ENCODE data around the gene CCDC3.
"Not testable (repeated sequence)": the region's sequence is repeated elsewhere in the genome, so short reads cannot be mapped to it uniquely, and the experiment has no call there.

Gene CCDC3

DNA sequence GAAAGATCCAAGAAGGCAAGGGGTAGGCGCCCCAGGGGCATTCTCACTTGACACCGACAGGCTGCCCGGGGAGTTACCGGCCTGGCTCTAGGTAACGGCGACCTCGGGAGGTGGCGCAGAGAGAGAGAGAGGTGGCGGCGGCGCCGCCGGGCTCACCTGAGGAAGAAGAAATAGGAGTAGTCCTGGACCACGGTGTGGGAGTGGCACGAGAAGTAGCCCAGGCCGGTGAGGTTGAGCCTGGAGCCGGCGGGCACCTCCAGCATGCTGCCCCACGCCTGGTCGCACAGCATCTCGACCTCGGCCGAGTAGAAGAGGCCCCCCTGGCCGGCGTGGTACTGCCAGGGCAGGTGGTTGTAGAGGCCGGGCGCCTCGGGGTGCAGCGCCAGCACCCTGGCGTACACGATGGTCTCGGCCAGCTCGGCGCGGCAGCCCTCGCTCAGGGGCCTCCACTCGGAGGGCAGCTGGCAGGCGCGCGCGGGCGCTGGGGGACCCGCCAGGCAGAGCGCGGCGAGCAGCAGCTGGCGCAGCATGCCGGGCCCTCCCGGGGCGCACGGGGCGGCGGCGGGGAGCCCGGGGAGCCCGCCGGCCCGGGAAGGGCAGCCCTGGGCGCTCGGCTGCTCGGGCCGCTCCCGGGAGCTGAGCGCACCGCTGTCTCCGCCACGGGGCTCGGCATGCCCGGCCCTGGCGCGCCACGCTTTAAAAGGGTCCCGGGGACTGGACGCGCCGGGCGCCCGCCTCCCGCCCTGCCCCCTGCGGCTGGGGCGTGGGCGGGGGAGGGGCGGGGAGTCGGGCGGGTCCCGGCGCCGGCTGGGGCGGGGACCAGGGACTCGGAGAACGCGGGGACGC is at the start of gene CCDC3:
Gene CCDC3 (minus strand): TSS at position 673 of the 846 bp plus-strand sequence. CDS start 143 bp downstream, at position 530.
- DNase-seq (ENCODE audit: low read depth in 2 of 2): no peak

DNA sequence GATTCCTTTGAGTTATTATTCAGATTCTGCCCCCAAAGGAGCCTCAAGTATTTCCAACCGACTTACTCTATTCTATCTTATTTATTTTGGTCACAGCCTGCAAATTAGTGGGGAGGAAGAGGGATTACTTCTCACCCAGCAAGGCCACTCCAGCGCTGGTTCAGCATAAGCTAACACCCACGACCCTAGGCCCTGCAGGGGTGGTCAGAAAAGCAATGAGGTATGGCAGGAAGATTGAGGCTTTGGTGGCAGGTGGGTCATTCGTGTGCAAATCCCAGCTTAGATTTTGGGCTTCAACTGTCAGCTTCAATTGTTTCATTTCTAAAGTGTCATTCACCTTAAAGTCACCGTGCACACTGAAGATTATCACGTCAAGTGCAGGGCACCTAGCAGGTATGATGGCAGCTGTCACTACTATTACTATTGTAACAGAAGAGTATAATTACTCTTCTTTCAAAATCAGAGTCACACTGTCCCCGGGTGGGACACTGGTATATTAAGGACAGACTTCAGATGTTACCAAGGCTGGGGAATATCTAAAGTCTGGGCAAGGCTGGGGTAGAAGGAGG is 49.7 kb upstream of the CCDC3 start:
- no peak for DNase-seq (ENCODE audit: low read depth in 2 of 2)

DNA sequence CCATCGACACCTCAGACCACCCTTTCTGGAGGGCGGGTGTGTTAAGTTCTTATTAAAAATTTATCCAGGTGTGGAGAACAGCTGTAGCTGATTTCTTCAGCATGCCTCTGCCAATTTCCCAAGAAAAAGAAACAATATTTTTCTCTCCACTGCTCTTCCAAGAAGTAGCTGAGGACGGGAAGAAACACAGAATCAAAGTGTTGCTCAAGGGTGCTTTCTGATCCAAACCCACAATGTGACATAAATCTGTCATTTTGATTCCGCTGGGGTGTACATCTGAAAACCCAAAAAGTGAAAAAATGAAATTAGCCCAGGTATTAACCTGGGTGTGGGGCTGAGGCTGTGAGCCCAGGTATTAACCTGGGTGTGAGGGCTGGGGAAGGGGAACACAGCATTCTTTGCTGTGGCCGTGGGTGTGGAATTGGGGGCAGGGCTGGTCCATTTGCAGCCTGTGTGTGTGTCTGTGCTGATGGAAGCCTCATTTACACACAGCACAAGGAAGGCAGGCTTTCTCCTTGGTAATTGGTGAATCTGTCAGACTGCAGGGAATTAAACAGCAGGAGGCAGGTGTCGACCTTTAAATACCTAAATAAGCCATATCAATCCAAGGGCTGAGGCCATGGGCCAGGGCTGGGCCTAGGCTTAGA is 48.4 kb upstream of the CCDC3 start:
- DNase-seq (ENCODE audit: low read depth in 2 of 2): no peak

DNA sequence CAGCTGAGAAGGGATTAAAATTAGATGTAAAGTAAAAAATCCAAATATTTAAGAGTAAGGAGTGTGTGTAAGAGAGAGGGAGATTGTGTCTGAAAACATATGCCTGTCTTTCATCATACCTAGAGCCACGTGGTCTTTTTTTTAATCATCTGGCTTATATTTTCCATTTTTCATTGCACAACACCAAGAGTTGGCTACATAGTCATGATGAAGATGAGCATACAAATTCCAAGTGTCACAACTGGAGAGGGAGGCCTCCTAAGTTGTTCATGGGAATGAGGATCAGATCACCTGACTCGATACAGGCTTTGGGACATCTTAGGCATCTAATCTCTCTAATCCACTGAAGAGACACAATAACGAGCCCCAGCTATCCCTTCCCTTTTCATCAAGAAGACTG is 47.2 kb upstream of the CCDC3 start:
- DNase-seq (ENCODE audit: low read depth in 2 of 2): no peak

DNA sequence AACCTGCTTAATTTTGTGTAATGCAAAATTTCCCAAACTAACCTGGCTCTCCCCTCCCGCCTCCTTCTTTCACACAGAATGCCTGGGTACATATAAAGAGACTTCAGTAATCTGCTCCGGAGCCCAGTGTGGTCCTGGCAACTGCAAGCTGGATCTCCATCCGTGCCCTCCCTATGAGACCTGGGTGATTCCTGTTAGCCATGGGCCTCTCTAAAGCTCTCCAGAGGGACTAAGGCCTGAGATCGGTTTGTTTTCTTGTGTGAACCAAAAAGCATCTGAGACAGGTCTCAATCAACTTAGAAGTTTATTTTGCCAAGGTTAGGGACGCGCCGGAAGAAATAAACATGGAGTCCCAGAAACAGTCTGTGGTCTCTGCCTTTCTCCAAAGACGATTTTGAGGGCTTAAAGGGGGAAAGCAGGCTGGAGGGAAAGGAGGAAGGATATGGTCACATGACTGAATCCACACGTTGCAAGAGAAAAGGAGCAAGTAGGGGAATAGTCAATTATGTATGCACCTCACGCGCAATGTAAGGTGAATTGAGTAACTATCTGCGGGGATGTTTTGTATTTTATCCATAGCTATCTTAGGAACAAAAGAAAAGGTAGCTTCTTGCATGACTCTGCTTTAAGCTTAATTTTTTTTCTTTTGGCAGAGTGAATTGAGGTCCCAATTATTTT is 46.2 kb upstream of the CCDC3 start:
- no peak for DNase-seq (ENCODE audit: low read depth in 2 of 2)

DNA sequence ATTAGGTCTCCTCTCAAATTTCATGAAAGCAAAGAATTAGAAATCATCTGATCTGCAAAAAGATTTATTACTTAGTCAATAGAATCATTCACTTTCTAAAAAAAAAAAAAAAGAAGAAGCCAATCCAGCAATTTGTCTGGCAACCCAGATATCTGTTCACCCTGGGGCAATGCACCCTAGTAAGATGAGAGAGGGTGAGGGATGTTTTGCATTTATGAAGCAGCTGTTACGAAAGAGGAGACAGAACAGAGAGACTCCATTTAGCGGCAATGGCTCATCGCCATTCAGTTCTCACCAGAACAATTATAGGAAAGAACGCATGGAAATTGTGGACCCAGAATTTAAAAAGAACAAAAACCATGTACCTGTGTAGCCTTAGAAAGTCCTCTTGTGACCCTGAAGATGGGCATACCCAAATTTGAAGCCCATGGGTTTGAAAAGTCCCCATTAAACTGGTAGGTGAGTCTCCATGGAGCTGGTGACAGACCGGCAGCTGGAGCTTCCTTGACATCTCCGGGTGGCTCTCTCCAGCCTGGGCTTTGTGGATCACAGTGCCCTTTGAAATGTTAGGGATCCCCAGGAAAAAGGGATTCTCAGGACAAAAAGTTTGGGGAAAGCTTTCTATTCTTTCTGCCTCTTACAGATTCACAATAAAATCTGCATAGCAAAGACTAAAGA is 45.5 kb upstream of the CCDC3 start:
- DNase-seq (ENCODE audit: low read depth in 2 of 2): no peak

DNA sequence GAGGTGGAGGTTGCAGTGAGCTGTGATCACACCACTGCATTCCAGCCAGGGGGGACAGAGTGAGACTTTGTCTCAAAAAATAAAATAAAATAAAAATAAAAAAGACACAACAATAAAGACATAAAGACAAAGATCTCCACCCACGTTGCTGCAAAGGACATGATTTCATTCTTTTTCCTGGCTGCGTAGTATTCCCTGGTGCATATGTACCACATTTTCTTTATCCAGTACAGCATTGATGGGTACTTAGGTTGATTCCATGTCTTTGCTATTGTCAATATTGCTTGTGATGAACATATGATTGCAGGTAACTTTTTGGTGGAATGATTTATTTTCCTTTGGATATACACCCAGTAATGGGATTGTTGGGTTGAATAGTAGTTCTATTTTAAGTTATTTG is 42.0 kb upstream of the CCDC3 start:
- no peak for DNase-seq (ENCODE audit: low read depth in 2 of 2)

DNA sequence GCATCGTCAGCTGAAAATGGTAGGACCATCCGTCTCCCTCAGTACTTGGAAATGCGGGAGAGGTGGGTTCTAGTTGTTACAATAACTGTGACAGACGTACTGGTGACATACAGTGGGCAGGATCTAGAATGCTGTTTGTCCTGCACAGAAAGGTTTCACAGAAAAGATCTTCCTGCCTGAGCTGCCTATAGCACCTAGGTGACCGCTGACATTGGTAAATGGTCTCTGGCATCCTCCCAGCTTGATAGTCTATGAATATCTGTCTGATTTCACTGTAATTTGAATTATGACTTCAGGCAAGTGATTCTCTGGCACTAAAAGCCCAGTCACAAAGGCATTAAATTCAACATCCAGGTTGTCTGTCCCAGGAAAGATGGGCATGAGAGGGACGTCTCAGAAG is 38.2 kb upstream of the CCDC3 start:
- no peak for DNase-seq (ENCODE audit: low read depth in 2 of 2)

DNA sequence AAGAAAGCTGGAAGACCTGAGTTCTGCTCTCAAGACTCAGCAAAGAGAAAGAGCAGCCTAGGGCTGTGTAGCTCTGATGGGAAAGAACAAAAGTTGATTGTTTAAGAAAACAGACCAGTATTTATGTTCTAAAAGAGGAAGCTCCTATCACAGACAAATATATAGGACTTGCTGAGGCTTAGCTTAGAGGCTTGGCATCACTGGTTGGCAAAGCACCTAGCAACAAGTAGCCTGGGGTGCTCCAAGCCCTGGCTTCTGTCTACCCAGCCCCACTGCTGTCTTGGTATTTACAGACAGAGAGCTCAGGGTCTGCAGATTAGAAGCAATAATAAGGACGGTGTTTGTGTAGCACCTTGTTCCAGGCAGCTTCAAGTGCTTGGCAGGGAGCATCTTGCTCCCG is 36.9 kb upstream of the CCDC3 start:
- DNase-seq (ENCODE audit: low read depth in 2 of 2): no peak

DNA sequence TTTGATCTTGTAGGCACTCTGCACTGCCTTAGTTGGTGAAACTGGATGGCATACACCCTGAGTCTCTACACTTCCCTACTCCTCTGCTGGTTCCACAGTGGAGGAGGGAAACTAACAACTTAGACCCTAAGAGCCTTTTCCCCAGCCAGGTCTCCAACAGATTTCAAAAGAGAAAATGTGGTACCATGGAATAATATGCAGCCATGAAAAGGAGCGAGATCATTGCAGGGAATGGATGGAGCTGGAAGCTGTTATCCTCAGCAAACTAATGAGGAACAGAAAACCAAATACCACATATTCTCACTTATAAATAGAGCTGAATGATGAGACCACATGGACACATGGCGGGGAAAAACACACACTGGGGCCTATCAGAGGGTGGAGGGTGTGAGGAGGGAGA is 36.3 kb upstream of the CCDC3 start:
- no peak for DNase-seq (ENCODE audit: low read depth in 2 of 2)

DNA sequence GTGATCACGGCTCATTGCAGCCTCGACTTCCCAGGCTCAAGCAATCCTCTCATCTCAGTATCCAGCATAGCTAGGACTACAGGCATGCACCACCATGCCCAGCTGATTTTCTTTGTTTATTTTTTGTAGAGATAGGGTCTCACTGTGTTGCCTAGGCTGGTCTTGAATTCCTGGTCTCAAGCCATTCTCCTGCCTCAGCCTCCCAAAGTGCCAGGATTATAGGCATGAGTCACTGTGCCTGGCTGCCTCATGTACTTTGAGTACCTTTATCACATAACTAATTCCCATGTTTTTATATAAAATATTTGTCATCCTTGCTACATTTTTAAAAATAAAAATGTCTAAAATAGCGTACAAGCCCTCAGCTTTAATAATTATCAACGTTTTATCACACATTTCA is 35.3 kb upstream of the CCDC3 start:
- no peak for DNase-seq (ENCODE audit: low read depth in 2 of 2)

DNA sequence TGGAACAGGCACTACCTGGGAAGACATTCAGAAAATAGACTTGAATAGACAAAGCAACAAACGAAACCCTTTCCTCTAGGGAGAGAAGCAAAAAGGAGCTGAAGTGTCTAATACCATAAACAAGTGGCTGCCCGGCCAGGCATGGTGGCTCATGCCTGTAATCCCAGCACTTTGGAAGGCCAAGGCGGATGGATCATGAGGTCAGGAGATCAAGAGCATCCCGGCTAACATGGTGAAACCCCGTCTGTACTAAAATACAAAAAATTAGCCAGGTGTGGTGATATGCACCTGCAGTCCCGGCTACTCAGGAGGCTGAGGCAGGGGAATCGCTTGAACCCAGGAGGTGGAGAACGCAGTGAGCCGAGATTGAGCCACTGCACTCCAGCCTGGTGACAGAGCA is 34.2 kb upstream of the CCDC3 start:
- not testable (repeated sequence) for DNase-seq (ENCODE audit: low read depth in 2 of 2)

DNA sequence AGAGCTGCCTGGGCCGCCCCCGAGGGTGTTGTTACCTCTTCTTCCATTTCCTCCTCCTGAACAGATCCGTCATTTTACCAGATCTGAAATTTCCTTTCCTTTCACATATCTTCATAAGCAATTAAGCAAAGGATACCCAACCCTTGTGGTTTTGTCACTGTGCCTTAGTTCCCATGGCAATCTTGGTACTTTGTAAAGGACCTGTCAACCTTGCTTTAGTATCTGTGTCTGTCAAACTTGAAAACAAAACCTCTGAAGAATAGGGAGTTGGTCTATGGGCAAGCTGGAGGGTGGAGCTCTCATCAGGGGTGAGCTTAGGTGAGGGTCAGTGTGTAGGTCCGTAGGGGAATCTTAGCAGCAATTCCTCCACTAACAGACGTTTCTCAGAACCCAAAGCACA is 25.4 kb upstream of the CCDC3 start:
- no peak for DNase-seq (ENCODE audit: low read depth in 2 of 2)

DNA sequence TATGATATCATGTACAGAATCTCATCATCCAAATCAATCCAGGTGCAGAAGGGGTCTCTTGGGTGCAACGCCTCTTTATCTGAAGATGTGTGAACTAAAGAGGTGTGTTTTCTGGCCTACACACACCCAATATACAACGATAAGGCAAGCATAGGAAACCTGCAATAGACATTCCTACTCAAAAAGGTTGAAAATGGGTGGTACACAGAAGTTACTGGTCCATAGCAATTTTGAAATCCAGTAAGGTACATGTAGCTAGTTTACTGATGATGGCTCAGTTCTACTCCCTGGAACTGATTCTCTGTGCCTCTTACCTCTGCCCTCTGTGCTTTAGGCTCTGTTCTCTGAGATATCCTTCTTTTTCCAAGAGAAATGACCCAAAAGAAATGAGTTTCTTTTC is 22.2 kb upstream of the CCDC3 start:
- DNase-seq (ENCODE audit: low read depth in 2 of 2): no peak

DNA sequence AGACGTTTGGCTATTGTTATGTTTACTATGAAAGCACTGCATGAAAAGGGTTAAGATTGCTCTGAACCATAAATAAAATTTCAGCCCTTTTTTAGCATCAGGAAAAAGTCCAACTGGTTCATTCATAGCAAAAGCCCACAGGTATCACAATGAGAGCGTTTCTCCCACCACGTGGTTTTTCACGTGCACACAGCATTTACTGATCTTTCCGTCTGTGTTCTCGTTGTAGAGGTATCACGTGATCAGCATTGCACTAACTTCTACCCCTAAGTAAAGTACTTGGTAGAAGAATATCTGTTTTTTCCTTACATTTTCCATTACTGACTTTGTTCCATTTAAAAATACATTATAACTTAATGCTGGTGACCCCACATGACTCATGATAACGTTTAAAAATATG is 17.8 kb upstream of the CCDC3 start:
- no peak for DNase-seq (ENCODE audit: low read depth in 2 of 2)

DNA sequence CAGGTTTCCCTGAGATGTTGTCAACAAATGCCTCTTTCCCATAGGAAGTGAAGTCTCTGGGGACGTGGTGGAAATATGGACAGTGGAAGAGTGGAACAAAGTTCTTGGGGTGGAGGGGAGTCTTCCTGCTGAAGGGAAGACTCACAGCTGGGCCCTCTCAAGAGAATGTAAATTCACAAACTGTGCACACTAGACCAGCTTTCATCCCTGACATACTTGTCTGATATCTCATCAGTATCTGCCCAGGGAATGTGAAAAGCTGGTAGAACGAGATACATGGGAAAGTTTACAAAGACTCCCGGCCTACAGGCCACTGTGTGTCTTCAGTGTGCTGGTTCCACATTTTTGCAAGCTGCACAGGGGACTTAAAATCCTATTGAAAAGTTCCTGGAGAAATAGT is 16.7 kb upstream of the CCDC3 start:
- no peak for DNase-seq (ENCODE audit: low read depth in 2 of 2)

DNA sequence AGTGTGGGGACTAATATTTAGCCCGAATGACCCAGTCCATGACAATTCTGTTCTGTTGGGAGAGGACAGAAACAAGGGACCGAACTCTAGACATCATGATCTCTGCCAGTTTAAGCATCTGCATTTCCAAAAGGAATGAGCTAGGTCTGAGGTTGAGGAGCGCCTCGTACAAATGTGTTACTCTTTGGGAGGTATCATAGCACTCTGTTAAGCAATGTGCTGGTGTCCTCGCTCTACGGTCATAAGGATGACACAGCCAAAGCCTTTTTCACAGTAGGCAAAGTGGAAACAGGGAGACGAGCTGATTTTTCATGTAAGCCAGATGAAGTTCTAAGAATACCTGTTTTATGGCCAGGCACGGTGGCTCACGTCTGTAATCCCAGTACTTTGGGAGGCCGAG is 15.4 kb upstream of the CCDC3 start:
- no peak for DNase-seq (ENCODE audit: low read depth in 2 of 2)

DNA sequence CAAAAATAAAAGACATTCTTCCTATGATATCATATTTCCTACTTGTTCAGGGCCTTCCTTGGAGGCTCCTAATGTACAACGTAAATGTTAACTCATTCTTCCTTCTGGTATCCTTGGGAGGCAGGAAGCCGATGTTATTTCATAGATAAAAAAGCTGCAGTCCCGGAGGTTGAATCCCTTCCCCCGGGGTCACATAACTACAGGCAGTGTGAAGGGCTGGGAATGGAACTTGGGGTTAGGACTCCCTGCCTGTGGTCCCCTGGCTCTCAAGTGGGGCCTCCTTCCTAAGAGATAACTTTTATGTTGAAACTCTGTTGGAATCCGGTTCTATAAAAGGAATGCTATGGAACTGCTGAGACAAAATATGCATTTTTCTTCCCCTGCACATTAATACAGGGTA is 14.9 kb upstream of the CCDC3 start:
- no peak for DNase-seq (ENCODE audit: low read depth in 2 of 2)

DNA sequence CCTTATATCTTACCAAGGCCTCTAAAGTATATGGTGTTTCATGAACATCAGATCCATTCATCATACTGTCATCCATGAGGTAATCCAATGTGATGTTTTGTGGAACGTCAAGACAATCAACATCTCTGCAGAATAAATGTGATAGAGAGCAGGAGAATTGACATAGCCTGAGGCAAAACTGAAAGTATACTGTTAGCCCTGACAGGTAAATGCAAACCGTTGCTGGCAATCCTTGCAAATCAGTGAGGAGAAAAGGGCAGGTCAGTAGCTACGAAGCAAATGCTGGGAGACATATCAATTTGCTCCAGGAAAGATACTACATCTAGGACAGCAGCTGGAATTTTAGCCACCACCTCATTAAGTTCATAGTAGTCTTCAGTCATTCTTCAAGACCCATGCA is 4.5 kb upstream of the CCDC3 start:
- no peak for DNase-seq (ENCODE audit: low read depth in 2 of 2)

DNA sequence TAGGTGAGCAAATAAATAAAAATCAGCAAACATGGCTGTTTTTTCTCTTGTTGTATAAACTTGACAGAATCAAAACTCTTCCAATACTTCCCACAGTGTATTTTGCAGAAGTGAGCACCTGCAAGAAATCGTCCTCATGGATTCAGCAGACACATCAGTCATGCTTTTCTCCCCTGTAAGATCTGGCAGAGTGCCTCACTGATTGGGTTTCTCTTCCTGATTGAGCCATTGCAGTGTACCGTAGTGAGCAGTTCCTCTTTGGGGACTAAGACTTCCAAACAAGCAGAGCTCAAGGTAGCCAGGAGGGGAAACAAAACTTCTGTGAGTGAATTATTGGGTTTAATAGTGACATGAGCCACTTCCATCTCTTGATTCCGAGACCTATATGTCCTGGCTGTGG is 2.2 kb upstream of the CCDC3 start:
- DNase-seq (ENCODE audit: low read depth in 2 of 2): no peak

DNA sequence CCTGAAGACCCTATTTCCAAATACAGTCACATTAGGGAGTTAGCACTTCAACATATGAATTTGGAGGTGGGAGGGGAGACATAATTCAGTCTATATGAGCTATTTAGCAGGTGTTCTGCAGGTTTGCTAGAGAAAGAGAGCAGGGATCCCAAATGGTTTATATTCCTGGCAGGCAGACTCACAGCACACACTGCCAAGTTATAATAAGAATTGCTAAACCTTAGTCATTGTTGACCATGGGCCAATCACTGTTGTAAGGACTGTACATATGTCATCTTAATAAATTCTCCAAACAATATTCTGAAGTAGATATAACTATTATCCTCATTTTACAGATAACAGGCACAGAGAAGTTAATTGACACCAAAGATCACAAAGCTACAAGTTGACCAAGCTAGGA is 1.5 kb upstream of the CCDC3 start:
- no peak for DNase-seq (ENCODE audit: low read depth in 2 of 2)

DNA sequence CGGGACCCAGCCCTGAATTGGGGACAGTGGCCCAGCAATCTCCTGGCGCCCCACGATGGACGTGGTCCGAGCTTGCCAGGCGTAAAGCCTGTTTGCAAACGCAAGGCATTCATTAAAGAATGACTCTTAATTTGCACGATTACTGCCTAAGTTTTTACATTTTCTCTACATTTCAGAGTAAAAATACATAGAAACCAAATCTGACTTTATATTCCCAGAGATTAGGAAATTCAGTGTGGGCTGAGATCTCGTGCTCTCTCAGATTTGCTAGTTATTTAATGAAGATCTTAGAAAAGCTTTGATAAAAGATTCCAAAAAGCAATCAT is 337 bp upstream of the CCDC3 start:
- no peak for DNase-seq (ENCODE audit: low read depth in 2 of 2)

Data from stimulated activated CD8-positive, alpha-beta memory T cell treated with anti-CD3 and anti-CD28 coated beads, Interleukin-15, amount 100 ng/mL, for 4 hours (primary cell).